GM19328 (cell line): ENCODE results near the gene INKA2.

ENCODE experiments used
- ATAC-seq: cut with Tn5 transposase; IDR thresholded peaks from one replicate; pipeline ENCODE4 v1.9.1; 2021; ENCODE audit warnings: mild to moderate bottlenecking, moderate library complexity; ENCODE audit not compliant: unreplicated experiment

INKA2 gene

GRCh38 chr1:111706921-111707320 lies 32.3 kb downstream of the INKA2 start:
- no peak for ATAC-seq

DNA sequence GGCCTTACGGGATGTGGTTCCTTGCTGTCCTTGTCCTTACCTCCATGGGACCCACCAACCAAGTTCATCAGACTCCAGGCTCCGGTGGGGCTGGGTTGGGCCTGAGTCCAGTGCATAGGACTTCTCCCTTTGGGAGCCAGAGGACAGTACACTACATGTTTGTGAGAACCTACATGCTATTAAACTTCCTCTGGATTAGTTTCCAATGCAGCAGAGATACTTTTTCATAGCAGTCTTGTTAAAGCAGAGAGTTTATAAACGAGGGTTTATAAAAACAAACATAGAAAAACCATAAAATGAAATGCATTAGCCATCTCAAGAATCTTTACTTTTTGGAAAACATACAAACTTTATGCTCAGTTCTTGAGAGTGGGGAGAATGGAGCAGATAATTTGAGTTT lies 33.4 kb downstream of the INKA2 start:
- no peak for ATAC-seq

- no peak for ATAC-seq
These were observed 34.4 kb downstream of the INKA2 start for GRCh38 chr1:111704776-111705175.

DNA sequence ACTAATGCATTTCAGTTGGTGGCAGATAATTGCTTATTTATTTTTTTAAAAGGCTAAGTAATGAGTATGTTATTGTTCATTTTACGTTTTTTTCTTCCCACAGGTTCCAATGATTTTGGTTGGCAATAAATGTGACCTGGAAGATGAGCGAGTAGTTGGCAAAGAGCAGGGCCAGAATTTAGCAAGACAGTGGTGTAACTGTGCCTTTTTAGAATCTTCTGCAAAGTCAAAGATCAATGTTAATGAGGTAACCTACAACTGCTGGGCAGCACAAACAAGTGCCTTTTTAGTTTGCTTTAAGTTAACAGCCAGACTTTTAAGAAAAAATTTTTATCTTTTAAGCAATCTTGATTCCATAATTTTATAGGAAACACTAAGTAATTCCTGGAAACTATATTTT lies 35.0 kb downstream of the INKA2 start:
- no peak for ATAC-seq

DNA sequence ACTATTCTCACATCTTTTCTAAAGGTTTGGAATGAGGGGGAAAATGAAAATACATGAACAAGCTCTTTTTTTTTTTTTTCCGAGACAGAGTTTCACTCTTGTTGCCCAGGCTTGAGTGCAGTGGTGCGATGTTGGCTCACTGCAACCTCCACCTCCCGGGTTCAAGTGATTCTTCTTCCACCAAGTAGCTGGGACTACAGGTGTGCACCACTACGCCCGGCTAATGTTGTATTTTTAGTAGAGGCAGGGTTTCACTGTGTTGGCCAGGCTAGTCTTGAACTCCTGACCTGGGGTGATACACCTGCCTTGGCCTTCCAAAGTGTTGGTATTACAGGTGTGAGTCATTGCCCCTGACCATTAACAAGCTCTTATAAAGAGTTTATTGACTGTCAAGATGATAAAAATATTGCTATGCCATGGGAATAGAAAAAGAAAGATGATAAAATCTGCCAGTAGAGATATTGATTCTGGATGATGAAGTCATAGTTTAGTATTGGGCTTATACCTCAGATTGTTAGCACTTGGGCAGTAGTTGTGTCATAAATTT lies 36.6 kb downstream of the INKA2 start:
- ATAC-seq: no peak

DNA sequence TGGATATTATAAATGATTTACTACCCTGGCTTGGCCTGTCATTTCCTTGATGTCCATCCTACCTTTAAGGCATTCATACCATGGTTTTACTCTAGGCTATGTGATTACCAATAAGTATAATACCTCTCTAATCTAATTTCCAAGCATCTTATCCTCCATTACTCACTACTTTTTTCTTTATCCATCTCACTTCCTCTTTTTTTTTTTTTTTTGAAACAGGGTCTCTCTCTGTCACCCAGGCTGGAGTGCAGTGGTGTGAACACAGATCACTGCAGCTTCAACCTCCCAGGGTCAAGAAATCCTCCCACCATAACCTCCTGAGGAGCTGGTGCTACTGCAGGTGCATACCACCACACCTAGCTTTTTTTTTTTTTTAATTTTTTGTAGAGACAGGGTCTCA lies 39.9 kb downstream of the INKA2 start:
- ATAC-seq: no peak

- no peak for ATAC-seq
These were observed 42.9 kb downstream of the INKA2 start for GRCh38 chr1:111696330-111696729.

DNA sequence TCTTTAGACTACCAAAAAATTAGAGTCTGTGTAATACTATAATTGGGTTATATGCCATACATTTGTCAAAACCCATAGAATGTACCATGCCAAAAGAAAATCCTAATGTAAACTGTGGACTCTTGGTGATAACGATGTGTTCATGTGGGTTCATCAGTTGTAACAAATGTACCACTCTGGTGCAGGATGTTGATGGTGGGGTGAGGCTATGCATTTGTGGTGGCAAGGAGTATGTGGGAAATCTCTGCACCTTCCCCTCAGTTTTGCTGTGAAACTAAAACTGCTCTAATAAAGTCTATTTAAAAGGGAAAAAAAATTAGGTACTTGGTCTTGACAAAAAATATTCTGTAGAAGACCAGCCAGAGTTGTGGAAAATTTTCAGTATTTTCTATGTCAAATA lies 43.4 kb downstream of the INKA2 start:
- ATAC-seq: no peak

DNA sequence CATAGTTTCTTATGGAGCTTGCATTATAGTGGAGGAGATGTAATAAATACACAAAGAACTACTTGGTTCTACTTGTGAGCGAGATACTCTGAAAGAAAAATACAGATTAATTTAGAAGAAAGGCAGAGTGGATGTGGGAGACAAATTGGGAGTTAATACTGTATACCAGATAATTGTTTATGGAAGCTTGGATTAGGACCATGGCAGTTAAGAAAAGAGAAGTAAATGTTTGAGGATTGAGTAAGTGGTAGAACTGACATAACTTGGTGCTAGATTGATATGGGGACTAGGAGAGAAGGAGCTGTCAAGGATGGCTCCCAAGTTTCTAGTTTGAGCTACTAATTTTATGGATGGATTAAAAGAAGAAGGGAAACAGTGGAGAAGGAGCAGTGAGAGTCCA lies 47.3 kb downstream of the INKA2 start:
- ATAC-seq: no peak

GRCh38 chr1:111690306-111690617 lies 48.9 kb downstream of the INKA2 start:
- ATAC-seq: no peak
